ENCODE results near the gene SMC1B. TPM values are rescaled to one million over a fixed set of nuclear protein-coding genes. Genes with fewer than 3 reads are reported as not detected.

Gene SMC1B
- total RNA-seq, 4 donors from 2014 or later, result 0.21 TPM; not detected in 3

DNA sequence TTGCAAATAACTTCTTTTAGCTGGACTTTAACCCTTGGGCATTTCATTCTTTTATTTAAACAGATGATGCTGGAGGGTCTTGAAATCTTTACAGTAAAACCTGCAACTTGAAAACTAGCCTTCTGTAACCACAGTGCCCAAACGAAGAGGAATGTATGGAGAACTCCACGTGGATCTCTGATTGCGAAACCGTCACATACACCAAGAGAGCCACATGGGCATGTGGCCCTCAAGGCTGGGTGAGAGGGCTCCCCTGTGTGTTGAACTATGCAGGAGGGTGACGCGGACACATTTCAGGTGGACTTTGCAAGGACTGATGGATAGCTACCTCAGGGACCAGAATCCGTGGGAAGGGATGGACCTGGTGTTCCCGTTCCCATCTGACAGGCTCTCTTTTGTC, 73.1 kb downstream of the SMC1B start:
- TF ChIP-seq EP300 (IDR thresholded peaks at IDR 0.05) (no peak), POLR2AphosphoS5 (IDR thresholded peaks at IDR 0.05) (no peak), POLR2A (IDR thresholded peaks at IDR 0.05) (no peak)
- TF ChIP-seq, protein P1, sequence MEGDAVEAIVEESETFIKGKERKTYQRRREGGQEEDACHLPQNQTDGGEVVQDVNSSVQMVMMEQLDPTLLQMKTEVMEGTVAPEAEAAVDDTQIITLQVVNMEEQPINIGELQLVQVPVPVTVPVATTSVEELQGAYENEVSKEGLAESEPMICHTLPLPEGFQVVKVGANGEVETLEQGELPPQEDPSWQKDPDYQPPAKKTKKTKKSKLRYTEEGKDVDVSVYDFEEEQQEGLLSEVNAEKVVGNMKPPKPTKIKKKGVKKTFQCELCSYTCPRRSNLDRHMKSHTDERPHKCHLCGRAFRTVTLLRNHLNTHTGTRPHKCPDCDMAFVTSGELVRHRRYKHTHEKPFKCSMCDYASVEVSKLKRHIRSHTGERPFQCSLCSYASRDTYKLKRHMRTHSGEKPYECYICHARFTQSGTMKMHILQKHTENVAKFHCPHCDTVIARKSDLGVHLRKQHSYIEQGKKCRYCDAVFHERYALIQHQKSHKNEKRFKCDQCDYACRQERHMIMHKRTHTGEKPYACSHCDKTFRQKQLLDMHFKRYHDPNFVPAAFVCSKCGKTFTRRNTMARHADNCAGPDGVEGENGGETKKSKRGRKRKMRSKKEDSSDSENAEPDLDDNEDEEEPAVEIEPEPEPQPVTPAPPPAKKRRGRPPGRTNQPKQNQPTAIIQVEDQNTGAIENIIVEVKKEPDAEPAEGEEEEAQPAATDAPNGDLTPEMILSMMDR (IDR thresholded peaks at IDR 0.05), result no peak
- no peak overlapping the region for H3K27ac ChIP-seq
- no peaks in the 10 kb centered on the region for H3K27me3 ChIP-seq
- H3K4me3 ChIP-seq, result no peak overlapping the region
- H3K9me3 ChIP-seq, result no peaks in the 10 kb centered on the region
- peaks cover 37% of the 10 kb centered on the region for H3K36me3 ChIP-seq
- 86% methylated on average over 8 of the region's 8 CpGs for WGBS
- peaks cover 23% of the 10 kb centered on the region for H3K4me1 ChIP-seq
- no peak for DNase-seq (ENCODE audit: low spot score in 2 of 2)

DNA sequence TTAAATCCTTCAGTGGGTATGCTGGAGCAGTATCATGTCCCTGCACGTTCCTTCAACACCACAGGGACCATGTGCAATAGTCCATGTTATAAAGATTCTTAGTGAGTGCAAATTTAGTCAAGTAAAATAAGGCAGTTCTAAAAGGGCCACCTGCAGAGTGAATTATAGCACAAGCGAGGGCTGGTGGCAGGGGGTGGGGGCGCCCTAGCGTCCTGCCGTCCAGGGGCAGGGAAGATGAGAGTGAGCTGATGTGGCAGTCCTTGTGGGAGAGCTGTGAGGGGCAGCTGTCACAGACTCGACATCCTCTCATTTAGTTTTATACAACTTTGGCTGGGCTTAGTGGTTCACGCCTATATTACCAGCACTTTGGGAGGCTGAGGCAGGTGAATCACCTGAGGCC, 74.6 kb downstream of the SMC1B start:
- 86% methylated on average over 7 of the region's 7 CpGs for WGBS
- Histone ChIP-seq H3K4me1 (peaks cover 39% of the 10 kb centered on the region), H3K36me3 (peaks cover 37% of the 10 kb centered on the region), H3K27me3 (no peaks in the 10 kb centered on the region), H3K4me3 (no peak overlapping the region), H3K9me3 (no peaks in the 10 kb centered on the region), H3K27ac (no peak overlapping the region)
- TF ChIP-seq, protein P1 (IDR thresholded peaks at IDR 0.05), result no peak
- no peak for TF ChIP-seq POLR2A (IDR thresholded peaks at IDR 0.05)
- TF ChIP-seq EP300 (IDR thresholded peaks at IDR 0.05), result no peak
- TF ChIP-seq POLR2AphosphoS5 (IDR thresholded peaks at IDR 0.05), result no peak
- DNase-seq (ENCODE audit: low spot score in 2 of 2), result no peak

DNA sequence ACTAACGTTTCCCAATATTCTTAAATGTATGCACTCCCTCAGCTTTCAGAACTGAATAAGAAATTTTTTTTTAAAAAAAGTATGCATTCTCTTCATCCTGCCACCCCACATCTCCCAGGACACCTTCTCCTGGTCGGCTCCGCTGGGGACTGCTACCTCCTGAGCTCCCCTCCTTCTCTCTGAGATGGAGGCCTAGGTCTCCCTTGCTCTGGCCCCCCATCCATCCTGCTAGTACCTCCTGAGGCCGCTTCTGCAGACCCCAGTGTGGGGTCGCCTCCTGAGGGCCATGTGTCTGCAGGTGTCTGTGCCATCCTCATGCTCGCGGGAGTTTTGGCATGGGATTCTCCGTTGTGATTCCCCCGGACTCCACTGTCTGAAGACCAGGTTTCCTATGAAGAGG, 75.9 kb downstream of the SMC1B start:
- H3K36me3 ChIP-seq, result peaks cover 42% of the 10 kb centered on the region
- H3K27me3 ChIP-seq, result no peaks in the 10 kb centered on the region
- DNase-seq (ENCODE audit: low spot score in 2 of 2), result no peak
- no peak overlapping the region for H3K4me3 ChIP-seq
- no peak overlapping the region for H3K27ac ChIP-seq
- TF ChIP-seq POLR2A (IDR thresholded peaks at IDR 0.05) (no peak), EP300 (IDR thresholded peaks at IDR 0.05) (no peak), POLR2AphosphoS5 (IDR thresholded peaks at IDR 0.05) (no peak)
- TF ChIP-seq, protein P1 (IDR thresholded peaks at IDR 0.05), result no peak
- peaks cover 42% of the 10 kb centered on the region for H3K4me1 ChIP-seq
- H3K9me3 ChIP-seq, result no peaks in the 10 kb centered on the region
- 79% methylated on average over 9 of the region's 9 CpGs for WGBS

DNA sequence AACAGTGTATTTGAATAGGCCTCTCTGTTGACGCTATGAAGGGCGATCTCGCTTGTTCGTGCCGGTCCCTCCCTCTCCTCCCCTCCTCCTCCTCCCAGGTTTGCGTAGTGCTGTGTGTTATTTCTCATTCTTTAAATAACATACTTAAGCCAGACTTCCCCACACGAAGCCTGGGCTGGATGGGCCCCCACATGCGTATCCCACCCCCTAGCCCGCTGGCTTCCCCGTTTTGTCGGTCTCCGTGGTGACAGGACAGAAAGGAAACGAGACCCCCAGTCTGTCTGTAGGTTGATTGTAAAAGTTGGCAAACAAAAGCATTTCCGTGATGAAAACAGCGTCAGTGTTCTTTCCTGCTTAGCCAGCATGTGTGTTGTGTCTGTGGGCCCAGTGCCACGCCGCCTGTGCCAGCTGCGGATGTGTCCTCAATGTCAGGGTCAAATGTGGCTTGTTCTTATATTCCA, 76.4 kb downstream of the SMC1B start:
- 24% methylated on average over 18 of the region's 18 CpGs for WGBS
- TF ChIP-seq POLR2AphosphoS5 (IDR thresholded peaks at IDR 0.05), result peak in 2 of 3 donors; percentile 35 to 60
- no peak for TF ChIP-seq EP300 (IDR thresholded peaks at IDR 0.05)
- Histone ChIP-seq H3K36me3 (peaks cover 48% of the 10 kb centered on the region), H3K4me1 (peaks cover 42% of the 10 kb centered on the region), H3K27ac (peak overlapping the region; percentile 35), H3K27me3 (no peaks in the 10 kb centered on the region), H3K4me3 (no peak overlapping the region), H3K9me3 (no peaks in the 10 kb centered on the region)
- DNase-seq (ENCODE audit: low spot score in 2 of 2), result peak; percentile 79 to 87

DNA sequence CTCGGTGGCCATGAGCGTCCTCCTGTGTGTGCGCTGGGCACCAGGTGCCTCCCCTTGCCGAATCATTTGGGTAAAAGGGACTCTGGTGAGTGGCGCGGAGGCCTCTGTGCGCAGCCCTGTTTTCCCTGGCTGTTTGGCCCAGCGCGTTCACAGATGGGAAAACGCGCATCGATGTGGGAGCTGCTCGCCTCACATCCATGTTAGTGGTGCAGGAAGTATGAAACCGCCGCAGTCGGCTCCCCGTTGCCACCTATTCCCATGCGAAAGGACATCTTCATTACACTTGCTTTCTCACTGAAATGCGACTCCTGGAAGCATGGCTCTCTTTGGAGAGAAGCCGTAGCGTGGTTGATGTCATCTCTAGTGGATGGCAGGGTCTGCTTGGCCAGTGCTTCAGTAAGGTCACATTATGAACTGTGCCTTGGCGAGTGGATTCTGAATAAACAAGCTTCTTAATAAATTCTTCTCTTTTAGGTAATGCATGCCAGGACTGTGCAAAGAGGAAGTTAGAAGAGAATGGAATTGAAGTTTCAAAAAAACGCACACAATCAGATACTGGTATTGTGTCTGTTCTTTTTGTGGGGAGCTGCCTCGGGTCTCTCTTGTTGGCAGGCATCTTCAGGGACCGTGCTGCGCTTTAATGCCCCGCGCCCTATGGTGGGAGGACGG, 77.4 kb downstream of the SMC1B start:
- no peak for DNase-seq (ENCODE audit: low spot score in 2 of 2)
- no peak overlapping the region for H3K4me3 ChIP-seq
- H3K9me3 ChIP-seq, result no peaks in the 10 kb centered on the region
- 69% methylated on average over 29 of the region's 29 CpGs for WGBS
- H3K27ac ChIP-seq, result peak overlapping the region; percentile 35
- H3K4me1 ChIP-seq, result peaks cover 42% of the 10 kb centered on the region
- TF ChIP-seq POLR2A (IDR thresholded peaks at IDR 0.05) (no peak), POLR2AphosphoS5 (IDR thresholded peaks at IDR 0.05) (no peak)
- TF ChIP-seq, protein P1 (IDR thresholded peaks at IDR 0.05), result no peak
- peaks cover 48% of the 10 kb centered on the region for H3K36me3 ChIP-seq
- no peaks in the 10 kb centered on the region for H3K27me3 ChIP-seq

Data from suprapubic skin (tissue), 4 donors.